Measurements from ENCODE around the gene CHADL.

The CHADL gene

GRCh38 chr22:41257696-41258095, 17.0 kb upstream of the CHADL start:
- Histone ChIP-seq H3K4me3 (no peak overlapping the region), H3K27ac (no peak overlapping the region)

GRCh38 chr22:41256254-41257253, 15.8 kb upstream of the CHADL start:
- H3K4me3 ChIP-seq = no peak overlapping the region
- H3K27ac ChIP-seq = no peak overlapping the region

- no peak overlapping the region for H3K4me3 ChIP-seq
- no peak overlapping the region for H3K27ac ChIP-seq
Measured at GRCh38 chr22:41254230-41254629, 13.5 kb upstream of the CHADL start.

- Histone ChIP-seq H3K27ac (no peak overlapping the region), H3K4me3 (no peak overlapping the region)
Measured at GRCh38 chr22:41252365-41252764, 11.6 kb upstream of the CHADL start.

GRCh38 chr22:41250127-41250526, 9.4 kb upstream of the CHADL start:
- Histone ChIP-seq H3K27ac (no peak overlapping the region), H3K4me3 (no peak overlapping the region)

- no peak overlapping the region for H3K4me3 ChIP-seq
Measured at GRCh38 chr22:41249442-41249841, 8.7 kb upstream of the CHADL start.

GRCh38 chr22:41248758-41249157, 8.0 kb upstream of the CHADL start:
- Histone ChIP-seq H3K27ac (no peak overlapping the region), H3K4me3 (no peak overlapping the region)

More at GRCh38 chr22:41249442-41249841, 8.7 kb upstream of the CHADL start:
- H3K27ac ChIP-seq = no peak overlapping the region

GRCh38 chr22:41248314-41248713, 7.6 kb upstream of the CHADL start:
- H3K27ac ChIP-seq = no peak overlapping the region
- H3K4me3 ChIP-seq = no peak overlapping the region

GRCh38 chr22:41247703-41248102, 7.0 kb upstream of the CHADL start:
- no peak overlapping the region for H3K4me3 ChIP-seq
- H3K27ac ChIP-seq = no peak overlapping the region

- Histone ChIP-seq H3K27ac (peak overlapping the region in 1 of 21 experiments; percentile 27), H3K4me3 (no peak overlapping the region)
Measured at GRCh38 chr22:41245917-41246499, 5.3 kb upstream of the CHADL start.

- Histone ChIP-seq H3K27ac (no peak overlapping the region), H3K4me3 (no peak overlapping the region)
Measured at GRCh38 chr22:41243361-41243760, 2.6 kb upstream of the CHADL start.

- H3K27ac ChIP-seq = no peak overlapping the region
- H3K4me3 ChIP-seq = no peak overlapping the region
Measured at GRCh38 chr22:41242396-41243117, 1.8 kb upstream of the CHADL start.

- no peak overlapping the region for H3K27ac ChIP-seq
- H3K4me3 ChIP-seq = no peak overlapping the region
Measured at GRCh38 chr22:41241133-41241676, 474 bp upstream of the CHADL start.

GRCh38 chr22:41239443-41240128, 1.1 kb downstream of the CHADL start:
- H3K27ac ChIP-seq = peak overlapping the region in 1 of 21 experiments; percentile 5

GRCh38 chr22:41238570-41239442, 1.9 kb downstream of the CHADL start:
- Histone ChIP-seq H3K27ac (peak overlapping the region in 10 of 21 experiments; percentile 28 to 75 (median 60)), H3K4me3 (peak overlapping the region in 5 of 7 experiments; percentile 41 to 66 (median 47))

More at GRCh38 chr22:41239443-41240128, 1.1 kb downstream of the CHADL start:
- H3K4me3 ChIP-seq = no peak overlapping the region

GRCh38 chr22:41237707-41238569, 2.8 kb downstream of the CHADL start:
- Histone ChIP-seq H3K27ac (peak overlapping the region in 15 of 21 experiments; percentile 8 to 75 (median 58)), H3K4me3 (peak overlapping the region; percentile 29 to 66 (median 41))

- H3K4me3 ChIP-seq = peak overlapping the region; percentile 29 to 66 (median 41)
- peak overlapping the region in 15 of 21 experiments; percentile 8 to 75 (median 58) for H3K27ac ChIP-seq
Measured at GRCh38 chr22:41237036-41237706, 3.6 kb downstream of the CHADL start.

Measured in skin epidermis (tissue), 12 donors.